Body of pancreas (tissue), 4 donors: ENCODE results near the gene LPAR2. TPM values are rescaled to one million over a fixed set of nuclear protein-coding genes. Genes with fewer than 3 reads are reported as not detected.

Experiments
- ATAC-seq: fragments of 150-250 bp; one replicate; pipeline ENCODE4 v1.9.1; 2016
- DNase-seq, 4 donors: peaks; one replicate each; pipeline ENCODE4 v3.0.0-alpha.2; 2019
- H3K27ac ChIP-seq, 4 donors: fragments of 200-600 bp; sonication (generic); 1 replicate in 3 of 4; 2 replicates in 1 of 4; pipeline versions ENCODE4 v1.5.1 to v1.6.1; 2016 to 2019; ENCODE audit warnings: mild to moderate bottlenecking in 1 of 4, mixed read lengths in 1 of 4, moderate library complexity in 1 of 4
- H3K27me3 ChIP-seq, 2 donors: fragments of 200-600 bp; sonication (generic); one replicate each; pipeline ENCODE4 v1.6.0; 2016; ENCODE audit warnings: mild to moderate bottlenecking in 1 of 2
- H3K36me3 ChIP-seq, 2 donors: fragments of 200-600 bp; sonication (generic); replicated peaks in 1 of 2; 2 replicates each; pipeline ENCODE4 v1.5.1; 2016; ENCODE audit warnings: low read depth in 2 of 2; ENCODE audit not compliant: insufficient read depth in 1 of 2
- H3K4me1 ChIP-seq: fragments of 200-600 bp; sonication (generic); one replicate; pipeline ENCODE4 v1.6.0; 2016
- H3K4me3 ChIP-seq, 2 donors: fragments of 200-600 bp; sonication (generic); 1 replicate in 1 of 2; 2 replicates in 1 of 2; pipeline ENCODE4 v1.5.1; 2016 to 2019
- H3K9me3 ChIP-seq, 3 donors: fragments of 200-600 bp; sonication (generic); 1 replicate in 2 of 3; 2 replicates in 1 of 3; pipeline ENCODE4 v1.5.1; 2016
- POLR2A ChIP-seq, 3 donors: fragments of 450-650 bp; IDR thresholded peaks; one replicate each; pipeline ENCODE4 v1.6.1; 2016; ENCODE audit warnings: antibody characterized with exemption in 3 of 3, mild to moderate bottlenecking in 2 of 3
- WGBS, 2 donors: methylation state at CpG; one replicate each; pipeline ENCODE4 v1.1.5; 2017; 5-methylcytosine and 5-hydroxymethylcytosine counted together
- intact Hi-C: fragments of 100-400 bp; cut with DNase I; formaldehyde crosslinking; loops from one replicate; pipeline ENCODE4 v1.15.1; 2023
- total RNA-seq, 2 donors: library from RNA; depleted of rRNA; stranded (reverse); fragments of >200 nt; gene quantifications; one replicate each; pipeline ENCODE4 v1.1.0, GENCODE V29; 2016
- TF ChIP-seq, protein P1 (sequence below), 7 experiments: fragments of 450-650 bp in 4 of 7; fragments of 200-600 bp in 3 of 7; sonication (generic) in 3 of 7; IDR thresholded peaks; one replicate each; pipeline ENCODE4 v1.5.1; 2016 to 2019; ENCODE audit warnings: antibody characterized with exemption in 7 of 7

Gene LPAR2
- total RNA-seq = 10 to 100 TPM; 14.3 to 20.8 TPM

DNA sequence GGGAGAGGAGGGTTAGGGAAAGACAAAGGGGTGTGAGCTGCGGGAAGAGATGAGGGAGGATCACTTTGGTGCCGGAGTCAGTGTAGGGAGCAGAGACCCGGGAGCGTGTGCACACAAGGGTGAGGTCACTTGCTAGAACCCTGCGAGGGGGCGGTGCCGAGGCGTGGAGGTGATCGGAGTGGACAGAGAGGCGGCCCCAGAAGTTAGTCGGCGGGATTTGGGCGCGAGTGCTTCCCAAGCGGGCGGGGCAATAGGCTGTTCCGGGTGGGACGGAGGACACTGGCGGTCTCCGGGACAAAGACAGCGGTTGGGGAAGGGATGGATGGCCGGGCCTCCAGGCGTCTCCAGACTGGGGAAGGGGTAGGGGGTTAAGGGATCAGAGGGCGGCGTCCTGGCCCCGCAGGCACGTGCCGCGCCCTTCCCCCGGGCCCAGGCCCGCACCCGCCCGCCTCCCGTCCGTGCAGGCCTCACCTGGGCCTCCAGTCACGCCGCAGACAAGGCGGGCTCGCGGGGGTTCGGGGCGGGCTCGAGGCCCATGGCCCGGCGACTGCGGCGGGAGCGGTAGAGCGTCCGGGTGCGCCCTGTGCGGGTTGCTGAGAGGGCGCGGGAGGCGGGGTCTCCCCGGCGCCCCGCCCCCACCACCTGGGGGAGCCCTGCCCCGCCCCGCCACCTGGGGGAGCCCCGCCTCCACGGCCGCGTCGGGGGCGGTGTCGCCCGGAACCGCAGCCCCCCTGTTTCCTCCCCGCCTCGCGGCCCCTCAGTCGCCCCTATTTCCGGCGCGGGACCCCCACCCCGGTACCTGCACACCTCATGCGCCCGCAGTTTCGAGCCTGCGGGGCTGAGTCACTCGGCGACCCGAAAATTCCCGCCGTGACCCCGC, at the start of gene LPAR2:
LPAR2 (minus strand) TSS at position 600 of the 880 bp plus-strand sequence. CDS start 945 bp downstream, outside the sequence.
- ATAC-seq = peak; percentile 82

DNA sequence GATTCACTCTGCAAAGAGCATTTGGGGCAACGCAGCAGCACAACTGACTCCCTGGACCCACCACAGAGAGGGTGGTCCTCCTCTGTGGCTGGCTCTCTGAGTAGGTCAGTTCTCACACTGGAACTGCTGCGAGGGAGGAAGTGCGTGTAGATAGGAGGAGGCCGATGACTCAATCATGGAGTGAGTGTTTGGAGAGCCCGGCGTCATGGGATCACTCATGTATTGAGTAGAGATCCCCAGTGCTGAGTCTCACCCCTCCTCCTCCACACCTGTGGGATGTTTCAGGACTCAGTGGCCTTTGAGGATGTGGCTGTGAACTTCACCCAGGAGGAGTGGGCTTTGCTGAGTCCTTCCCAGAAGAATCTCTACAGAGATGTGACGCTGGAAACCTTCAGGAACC, 49.6 kb upstream of the LPAR2 start:
- no peak for ATAC-seq
- H3K9me3 ChIP-seq = peaks cover 0 to 7% (median 0%) of the 10 kb centered on the region in 3 donors

More for the DNA sequence above, at the start of gene LPAR2:
- intact Hi-C loops = no loop called here
- Histone ChIP-seq H3K9me3 (no peaks in the 10 kb centered on the region), H3K36me3 (no peaks in the 10 kb centered on the region), H3K27ac (peak within 1 kb of the TSS; percentile 84 to 93 (median 90)), H3K4me1 (peaks cover 19% of the 10 kb centered on the region), H3K4me3 (peak within 1 kb of the TSS; percentile 44 to 63), H3K27me3 (no peaks in the 10 kb centered on the region)
- DNase-seq = peak; percentile 73 to 87 (median 76)
- peak in 2 of 3 donors; percentile 46 to 64 for TF ChIP-seq POLR2A (IDR thresholded peaks at IDR 0.05)
- TF ChIP-seq, protein P1, sequence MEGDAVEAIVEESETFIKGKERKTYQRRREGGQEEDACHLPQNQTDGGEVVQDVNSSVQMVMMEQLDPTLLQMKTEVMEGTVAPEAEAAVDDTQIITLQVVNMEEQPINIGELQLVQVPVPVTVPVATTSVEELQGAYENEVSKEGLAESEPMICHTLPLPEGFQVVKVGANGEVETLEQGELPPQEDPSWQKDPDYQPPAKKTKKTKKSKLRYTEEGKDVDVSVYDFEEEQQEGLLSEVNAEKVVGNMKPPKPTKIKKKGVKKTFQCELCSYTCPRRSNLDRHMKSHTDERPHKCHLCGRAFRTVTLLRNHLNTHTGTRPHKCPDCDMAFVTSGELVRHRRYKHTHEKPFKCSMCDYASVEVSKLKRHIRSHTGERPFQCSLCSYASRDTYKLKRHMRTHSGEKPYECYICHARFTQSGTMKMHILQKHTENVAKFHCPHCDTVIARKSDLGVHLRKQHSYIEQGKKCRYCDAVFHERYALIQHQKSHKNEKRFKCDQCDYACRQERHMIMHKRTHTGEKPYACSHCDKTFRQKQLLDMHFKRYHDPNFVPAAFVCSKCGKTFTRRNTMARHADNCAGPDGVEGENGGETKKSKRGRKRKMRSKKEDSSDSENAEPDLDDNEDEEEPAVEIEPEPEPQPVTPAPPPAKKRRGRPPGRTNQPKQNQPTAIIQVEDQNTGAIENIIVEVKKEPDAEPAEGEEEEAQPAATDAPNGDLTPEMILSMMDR (IDR thresholded peaks at IDR 0.05) = peak in 1 of 7 experiments; percentile 8
- 0 to 1% methylated on average over 22 to 42 of the region's 87 CpGs for WGBS, 2 donors

DNA sequence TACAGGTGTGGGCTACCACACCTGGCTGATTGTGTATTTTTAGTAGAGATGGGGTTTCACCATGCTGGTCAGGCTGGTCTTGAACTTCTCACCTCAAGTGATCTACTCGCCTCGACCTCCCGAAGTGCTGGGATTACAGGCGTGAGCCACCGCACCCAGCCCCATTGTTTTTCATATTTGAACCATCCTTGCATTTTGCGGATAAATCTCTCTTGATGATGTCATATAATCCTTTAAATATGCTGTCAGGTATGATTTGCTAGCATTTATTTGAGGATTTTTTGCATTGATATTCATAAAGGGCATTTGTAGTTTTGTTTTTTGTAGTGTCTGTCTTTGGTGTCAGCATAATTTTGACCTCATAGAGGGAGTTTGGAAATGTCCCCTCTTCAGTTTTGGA, 46.3 kb upstream of the LPAR2 start:
- ATAC-seq (no peak), DNase-seq (no peak)
- H3K27me3 ChIP-seq = no peaks in the 10 kb centered on the region
- no peak overlapping the region for H3K4me3 ChIP-seq
- H3K9me3 ChIP-seq = peaks cover 0 to 6% (median 0%) of the 10 kb centered on the region in 3 donors
- TF ChIP-seq, protein P1 (IDR thresholded peaks at IDR 0.05) = no peak
- no peak for TF ChIP-seq POLR2A (IDR thresholded peaks at IDR 0.05)
- intact Hi-C loops = no loop called here
- WGBS, 2 donors = 96 to 98% methylated on average over 6 of the region's 6 CpGs
- peaks cover 18% of the 10 kb centered on the region for H3K4me1 ChIP-seq
- no peak overlapping the region for H3K27ac ChIP-seq
- peaks cover 5 to 6% of the 10 kb centered on the region in 2 donors for H3K36me3 ChIP-seq

More for the DNA sequence above, 49.6 kb upstream of the LPAR2 start:
- DNase-seq = no peak
- H3K4me3 ChIP-seq = no peak overlapping the region
- no peak overlapping the region for H3K27ac ChIP-seq
- no peaks in the 10 kb centered on the region for H3K27me3 ChIP-seq
- H3K36me3 ChIP-seq = peaks cover 10 to 13% of the 10 kb centered on the region in 2 donors
- no peaks in the 10 kb centered on the region for H3K4me1 ChIP-seq
- TF ChIP-seq, protein P1 (IDR thresholded peaks at IDR 0.05) = no peak
- TF ChIP-seq POLR2A (IDR thresholded peaks at IDR 0.05) = no peak
- 96 to 99% methylated on average over 7 of the region's 7 CpGs for WGBS, 2 donors
- intact Hi-C loops = no loop called here

- 92 to 98% methylated on average over 3 of the region's 3 CpGs for WGBS, 2 donors
- no peak for ATAC-seq
Observed at GRCh38 chr19:19672816-19673215, 44.8 kb upstream of the LPAR2 start.

More at GRCh38 chr19:19672816-19673215, 44.8 kb upstream of the LPAR2 start:
- Histone ChIP-seq H3K27ac (no peak overlapping the region), H3K4me1 (peaks cover 23% of the 10 kb centered on the region), H3K9me3 (no peaks in the 10 kb centered on the region), H3K36me3 (no peaks in the 10 kb centered on the region), H3K4me3 (no peak overlapping the region), H3K27me3 (no peaks in the 10 kb centered on the region)
- TF ChIP-seq, protein P1 (IDR thresholded peaks at IDR 0.05) = no peak
- TF ChIP-seq POLR2A (IDR thresholded peaks at IDR 0.05) = no peak
- intact Hi-C loops = no loop called here
- no peak for DNase-seq
